Central memory CD8-positive, alpha-beta T cell (primary cell): ENCODE measurements around the gene TRHDE.
"Not testable (repeated sequence)": the region's sequence is repeated elsewhere in the genome, so short reads cannot be mapped to it uniquely, and the experiment has no call there.

ENCODE experiments used
- ATAC-seq: fragments of 150-1000 bp; cut with Tn5 transposase; replicated peaks from 2 replicates; pipeline ENCODE4 v1.10.0; 2022; ENCODE audit warnings: mild to moderate bottlenecking, moderate FRiP score, moderate number of reproducible peaks; ENCODE audit not compliant: poor library complexity, severe bottlenecking; ENCODE audit errors: extremely low read depth
- DNase-seq, 2 donors: peaks; one replicate each; pipeline ENCODE4 v3.0.0; 2021; ENCODE audit warnings: low spot score in 2 of 2
- H3K27ac Mint-ChIP-seq: one replicate; pipeline ENCODE4 v1.8.0; 2022; ENCODE audit warnings: low read depth, mild to moderate bottlenecking, moderate library complexity, mixed read lengths
- H3K27me3 Mint-ChIP-seq: one replicate; pipeline ENCODE4 v1.8.0; 2022; ENCODE audit warnings: mixed read lengths
- H3K36me3 Mint-ChIP-seq: one replicate; pipeline ENCODE4 v1.8.0; 2022; ENCODE audit warnings: mild to moderate bottlenecking, moderate library complexity, mixed read lengths; ENCODE audit not compliant: insufficient read depth
- H3K4me1 Mint-ChIP-seq: one replicate; pipeline ENCODE4 v1.8.0; 2022; ENCODE audit warnings: mixed read lengths
- H3K4me3 Mint-ChIP-seq: one replicate; pipeline ENCODE4 v1.8.0; 2022; ENCODE audit warnings: mild to moderate bottlenecking, moderate library complexity, mixed read lengths
- H3K9me3 Mint-ChIP-seq: one replicate; pipeline ENCODE4 v1.8.0; 2022; ENCODE audit warnings: mixed read lengths

Gene TRHDE

GRCh38 chr12:72510772-72511171 is 238.6 kb downstream of the TRHDE start:
- H3K36me3 Mint-ChIP-seq: no peaks in the 10 kb centered on the region
- no peak overlapping the region for H3K4me3 Mint-ChIP-seq
- H3K27me3 Mint-ChIP-seq: no peaks in the 10 kb centered on the region
- no peak for DNase-seq
- no peak overlapping the region for H3K27ac Mint-ChIP-seq
- H3K9me3 Mint-ChIP-seq: peaks cover 26% of the 10 kb centered on the region
- H3K4me1 Mint-ChIP-seq: no peaks in the 10 kb centered on the region
- no peak for ATAC-seq

GRCh38 chr12:72511498-72511897 is 239.3 kb downstream of the TRHDE start:
- no peaks in the 10 kb centered on the region for H3K27me3 Mint-ChIP-seq
- DNase-seq (no peak), ATAC-seq (no peak)
- H3K4me3 Mint-ChIP-seq: no peak overlapping the region
- H3K27ac Mint-ChIP-seq: no peak overlapping the region
- no peaks in the 10 kb centered on the region for H3K36me3 Mint-ChIP-seq
- H3K9me3 Mint-ChIP-seq: peaks cover 25% of the 10 kb centered on the region
- no peaks in the 10 kb centered on the region for H3K4me1 Mint-ChIP-seq

DNA sequence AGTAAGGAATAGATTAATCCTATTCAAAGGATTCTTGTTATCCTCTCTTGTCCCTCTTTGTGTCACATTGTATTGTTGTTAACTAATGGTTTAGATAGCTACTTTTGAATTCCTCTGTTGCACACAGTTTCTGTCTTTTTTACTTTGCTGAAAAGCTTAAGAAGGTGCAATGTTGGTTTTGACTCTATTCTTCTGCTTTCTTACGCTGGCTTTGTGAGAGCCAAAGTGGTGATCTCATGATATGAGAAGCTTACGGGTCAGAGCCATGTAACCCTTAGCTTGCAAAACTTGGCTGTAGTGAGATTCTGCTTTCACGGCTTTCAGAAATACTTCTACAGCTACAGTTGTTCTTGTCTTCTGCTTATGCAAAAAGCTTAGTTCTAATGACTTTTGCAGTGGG is 239.7 kb downstream of the TRHDE start:
- no peak for DNase-seq
- no peak overlapping the region for H3K27ac Mint-ChIP-seq

DNA sequence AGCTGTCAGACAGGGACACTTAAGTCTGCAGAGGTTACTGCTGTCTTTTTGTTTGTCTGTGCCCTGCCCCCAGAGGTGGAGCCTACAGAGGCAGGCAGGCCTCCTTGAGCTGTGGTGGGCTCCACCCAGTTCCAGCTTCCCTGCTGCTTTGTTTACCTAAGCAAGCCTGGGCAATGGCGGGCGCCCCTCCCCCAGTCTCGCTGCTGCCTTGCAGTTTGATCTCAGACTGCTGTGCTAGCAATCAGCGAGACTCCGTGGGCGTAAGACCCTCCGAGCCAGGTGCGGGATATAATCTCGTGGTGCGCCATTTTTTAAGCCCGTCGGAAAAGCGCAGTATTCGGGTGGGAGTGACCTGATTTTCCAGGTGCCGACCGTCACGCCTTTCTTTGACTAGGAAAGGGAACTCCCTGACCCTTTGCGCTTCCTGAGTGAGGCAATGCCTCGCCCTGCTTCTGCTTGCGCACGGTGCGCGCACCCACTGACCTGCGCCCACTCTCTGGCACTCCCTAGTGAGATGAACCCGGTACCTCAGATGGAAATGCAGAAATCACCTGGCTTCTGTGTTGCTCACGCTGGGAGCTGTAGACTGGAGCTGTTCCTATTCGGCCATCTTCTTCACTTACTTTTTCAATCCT is 248.0 kb downstream of the TRHDE start:
- H3K27ac Mint-ChIP-seq, H3K36me3 Mint-ChIP-seq, H3K27me3 Mint-ChIP-seq, H3K4me1 Mint-ChIP-seq, H3K4me3 Mint-ChIP-seq, ATAC-seq, DNase-seq: not testable (repeated sequence)
- H3K9me3 Mint-ChIP-seq: peaks cover 12% of the 10 kb centered on the region

More for the DNA sequence above, 239.7 kb downstream of the TRHDE start:
- no peaks in the 10 kb centered on the region for H3K4me1 Mint-ChIP-seq
- peaks cover 22% of the 10 kb centered on the region for H3K9me3 Mint-ChIP-seq
- no peak overlapping the region for H3K4me3 Mint-ChIP-seq
- no peaks in the 10 kb centered on the region for H3K27me3 Mint-ChIP-seq
- no peaks in the 10 kb centered on the region for H3K36me3 Mint-ChIP-seq
- ATAC-seq: no peak

DNA sequence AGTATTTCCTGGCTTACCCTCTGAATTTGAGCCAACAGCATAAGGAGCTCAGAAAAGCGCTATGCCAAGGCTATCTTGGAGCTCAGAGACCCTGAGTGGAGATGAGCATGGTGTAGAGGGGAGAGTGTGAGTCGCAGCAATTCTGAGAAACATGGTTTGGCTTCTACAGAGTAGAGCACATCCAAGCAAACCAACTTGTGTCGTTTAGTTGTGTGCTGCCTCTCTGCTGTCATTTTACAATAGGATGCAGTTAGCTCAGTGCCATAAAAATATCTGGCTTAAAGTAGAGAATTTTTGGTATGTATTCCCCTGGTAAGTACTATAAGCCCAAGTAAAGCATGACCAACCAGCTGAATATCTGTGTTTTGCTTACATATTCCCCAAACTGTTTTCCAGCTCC is 249.2 kb downstream of the TRHDE start:
- Mint-ChIP-seq H3K9me3 (peaks cover 12% of the 10 kb centered on the region), H3K4me3 (no peak overlapping the region), H3K36me3 (no peaks in the 10 kb centered on the region), H3K27ac (no peak overlapping the region), H3K27me3 (no peaks in the 10 kb centered on the region), H3K4me1 (no peaks in the 10 kb centered on the region)
- DNase-seq (no peak), ATAC-seq (no peak)

- no peak for ATAC-seq
- no peaks in the 10 kb centered on the region for H3K4me1 Mint-ChIP-seq
- no peak overlapping the region for H3K4me3 Mint-ChIP-seq
These were observed 250.2 kb downstream of the TRHDE start for GRCh38 chr12:72522411-72522810.

GRCh38 chr12:72523754-72524153 is 251.6 kb downstream of the TRHDE start:
- Mint-ChIP-seq H3K27me3 (no peaks in the 10 kb centered on the region), H3K9me3 (peaks cover 12% of the 10 kb centered on the region), H3K4me3 (no peak overlapping the region), H3K27ac (no peak overlapping the region), H3K36me3 (no peaks in the 10 kb centered on the region), H3K4me1 (no peaks in the 10 kb centered on the region)
- no peak for ATAC-seq
- no peak for DNase-seq

More at GRCh38 chr12:72522411-72522810, 250.2 kb downstream of the TRHDE start:
- Mint-ChIP-seq H3K27ac (no peak overlapping the region), H3K36me3 (no peaks in the 10 kb centered on the region), H3K27me3 (no peaks in the 10 kb centered on the region), H3K9me3 (peaks cover 12% of the 10 kb centered on the region)
- no peak for DNase-seq

DNA sequence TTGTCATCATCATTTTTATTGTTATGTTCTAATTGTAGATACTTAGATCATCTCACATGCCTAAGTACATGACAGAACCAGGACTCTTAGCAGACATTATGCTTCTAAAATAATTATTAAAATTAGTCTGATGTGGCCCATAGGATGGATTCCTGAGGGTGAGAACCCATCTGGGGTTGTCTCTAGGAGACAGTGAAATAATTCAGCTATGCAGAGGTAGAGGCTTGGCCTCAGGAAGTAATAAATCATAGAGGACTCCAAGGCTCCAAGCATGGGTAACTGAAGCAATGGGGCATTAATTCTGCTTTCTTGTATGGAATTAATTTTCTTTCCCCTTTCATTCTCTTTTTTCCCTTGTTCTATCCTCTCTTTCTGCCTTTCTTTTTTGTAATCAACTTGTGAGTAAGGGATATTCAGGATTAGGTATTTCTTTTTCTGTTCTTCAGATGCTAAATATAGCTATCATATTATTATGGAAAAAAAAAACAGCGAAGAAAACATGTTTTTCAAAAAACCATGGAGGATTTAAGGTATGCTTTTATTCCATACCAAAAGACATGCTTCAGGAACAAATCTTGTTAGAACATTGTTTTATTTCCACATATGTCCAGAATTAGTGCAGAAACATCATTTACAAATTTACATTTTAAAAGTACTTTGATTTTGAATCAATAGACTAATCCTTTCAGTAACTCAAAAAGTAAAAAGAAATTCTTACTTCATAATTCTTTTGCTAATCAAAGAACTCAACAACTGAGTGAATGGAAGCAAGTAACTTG is 263.2 kb downstream of the TRHDE start:
- peaks cover 2% of the 10 kb centered on the region for H3K36me3 Mint-ChIP-seq
- DNase-seq: no peak
- no peak overlapping the region for H3K4me3 Mint-ChIP-seq
- no peaks in the 10 kb centered on the region for H3K27me3 Mint-ChIP-seq
- no peak overlapping the region for H3K27ac Mint-ChIP-seq
- peaks cover 29% of the 10 kb centered on the region for H3K9me3 Mint-ChIP-seq
- no peak for ATAC-seq
- no peaks in the 10 kb centered on the region for H3K4me1 Mint-ChIP-seq

- DNase-seq: no peak
- no peak for ATAC-seq
- Mint-ChIP-seq H3K36me3 (peaks cover 3% of the 10 kb centered on the region), H3K27ac (no peak overlapping the region), H3K4me1 (no peaks in the 10 kb centered on the region), H3K9me3 (peaks cover 35% of the 10 kb centered on the region), H3K4me3 (no peak overlapping the region), H3K27me3 (no peaks in the 10 kb centered on the region)
These were observed 268.6 kb downstream of the TRHDE start for GRCh38 chr12:72540811-72541210.

GRCh38 chr12:72543777-72544467 is 271.8 kb downstream of the TRHDE start:
- DNase-seq (no peak), ATAC-seq (no peak)
- no peaks in the 10 kb centered on the region for H3K4me1 Mint-ChIP-seq
- no peaks in the 10 kb centered on the region for H3K27me3 Mint-ChIP-seq
- H3K36me3 Mint-ChIP-seq: peaks cover 3% of the 10 kb centered on the region
- no peak overlapping the region for H3K27ac Mint-ChIP-seq
- H3K9me3 Mint-ChIP-seq: peaks cover 14% of the 10 kb centered on the region
- H3K4me3 Mint-ChIP-seq: no peak overlapping the region

GRCh38 chr12:72546106-72546505 is 273.9 kb downstream of the TRHDE start:
- Mint-ChIP-seq H3K36me3 (no peaks in the 10 kb centered on the region), H3K27ac (no peak overlapping the region), H3K4me3 (no peak overlapping the region), H3K9me3 (peaks cover 5% of the 10 kb centered on the region), H3K4me1 (no peaks in the 10 kb centered on the region), H3K27me3 (no peaks in the 10 kb centered on the region)
- ATAC-seq (no peak), DNase-seq (no peak)

DNA sequence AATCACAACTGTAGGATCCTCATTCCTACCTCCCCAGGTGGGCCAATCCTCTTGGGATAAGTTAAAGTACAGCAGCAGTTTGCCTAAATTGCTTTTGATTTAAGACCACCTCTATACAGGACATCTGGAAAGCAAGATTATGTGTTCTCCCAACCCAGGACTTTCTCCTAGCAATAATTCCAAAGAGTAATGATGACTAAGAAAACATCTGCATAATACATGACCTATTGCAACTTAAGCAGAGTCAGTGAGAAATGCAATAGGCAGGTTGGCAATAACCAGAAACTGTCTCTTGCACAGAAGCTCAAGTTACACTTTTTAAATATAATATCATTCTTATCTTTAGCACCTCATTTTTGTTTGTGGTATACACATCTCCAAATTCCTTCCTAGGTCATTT is 275.4 kb downstream of the TRHDE start:
- no peak for DNase-seq
- no peaks in the 10 kb centered on the region for H3K36me3 Mint-ChIP-seq

GRCh38 chr12:72549184-72549583 is 277.0 kb downstream of the TRHDE start:
- DNase-seq: no peak
- Mint-ChIP-seq H3K36me3 (no peaks in the 10 kb centered on the region), H3K9me3 (peaks cover 21% of the 10 kb centered on the region), H3K4me1 (no peaks in the 10 kb centered on the region), H3K4me3 (no peak overlapping the region), H3K27ac (no peak overlapping the region), H3K27me3 (no peaks in the 10 kb centered on the region)
- ATAC-seq: no peak

More for the DNA sequence above, 275.4 kb downstream of the TRHDE start:
- Mint-ChIP-seq H3K27ac (no peak overlapping the region), H3K4me3 (no peak overlapping the region), H3K4me1 (no peaks in the 10 kb centered on the region), H3K27me3 (no peaks in the 10 kb centered on the region), H3K9me3 (peaks cover 20% of the 10 kb centered on the region)
- ATAC-seq: no peak
